ENCODE data around the gene MSI1.
A peak's percentile ranks its signal among the peaks of the same experiment; 100 is the strongest.

GRCh38 chr12:120314220-120314619, 54.7 kb downstream of the MSI1 start:
- TF ChIP-seq, protein P1, sequence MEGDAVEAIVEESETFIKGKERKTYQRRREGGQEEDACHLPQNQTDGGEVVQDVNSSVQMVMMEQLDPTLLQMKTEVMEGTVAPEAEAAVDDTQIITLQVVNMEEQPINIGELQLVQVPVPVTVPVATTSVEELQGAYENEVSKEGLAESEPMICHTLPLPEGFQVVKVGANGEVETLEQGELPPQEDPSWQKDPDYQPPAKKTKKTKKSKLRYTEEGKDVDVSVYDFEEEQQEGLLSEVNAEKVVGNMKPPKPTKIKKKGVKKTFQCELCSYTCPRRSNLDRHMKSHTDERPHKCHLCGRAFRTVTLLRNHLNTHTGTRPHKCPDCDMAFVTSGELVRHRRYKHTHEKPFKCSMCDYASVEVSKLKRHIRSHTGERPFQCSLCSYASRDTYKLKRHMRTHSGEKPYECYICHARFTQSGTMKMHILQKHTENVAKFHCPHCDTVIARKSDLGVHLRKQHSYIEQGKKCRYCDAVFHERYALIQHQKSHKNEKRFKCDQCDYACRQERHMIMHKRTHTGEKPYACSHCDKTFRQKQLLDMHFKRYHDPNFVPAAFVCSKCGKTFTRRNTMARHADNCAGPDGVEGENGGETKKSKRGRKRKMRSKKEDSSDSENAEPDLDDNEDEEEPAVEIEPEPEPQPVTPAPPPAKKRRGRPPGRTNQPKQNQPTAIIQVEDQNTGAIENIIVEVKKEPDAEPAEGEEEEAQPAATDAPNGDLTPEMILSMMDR (CRISPR knock-in tag; IDR thresholded peaks at IDR 0.05): peak; percentile 27; the same call in 1 of the 2 replicates
- no peak for TF ChIP-seq MBD4 (IDR thresholded peaks at IDR 0.05; ENCODE audit: borderline replicate concordance, low read length)
- TF ChIP-seq, protein P2, sequence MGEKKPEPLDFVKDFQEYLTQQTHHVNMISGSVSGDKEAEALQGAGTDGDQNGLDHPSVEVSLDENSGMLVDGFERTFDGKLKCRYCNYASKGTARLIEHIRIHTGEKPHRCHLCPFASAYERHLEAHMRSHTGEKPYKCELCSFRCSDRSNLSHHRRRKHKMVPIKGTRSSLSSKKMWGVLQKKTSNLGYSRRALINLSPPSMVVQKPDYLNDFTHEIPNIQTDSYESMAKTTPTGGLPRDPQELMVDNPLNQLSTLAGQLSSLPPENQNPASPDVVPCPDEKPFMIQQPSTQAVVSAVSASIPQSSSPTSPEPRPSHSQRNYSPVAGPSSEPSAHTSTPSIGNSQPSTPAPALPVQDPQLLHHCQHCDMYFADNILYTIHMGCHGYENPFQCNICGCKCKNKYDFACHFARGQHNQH (CRISPR knock-in tag; IDR thresholded peaks at IDR 0.05): no peak
- no peak for TF ChIP-seq CHD4 (IDR thresholded peaks at IDR 0.05; ENCODE audit: borderline replicate concordance, low read length)
- TF ChIP-seq CBX2 (IDR thresholded peaks at IDR 0.05; ENCODE audit: low read depth, low read length): no peak
- no peak for TF ChIP-seq CBX2 (CRISPR knock-in tag; IDR thresholded peaks at IDR 0.05; ENCODE audit: low read depth)
- TF ChIP-seq, protein P3, sequence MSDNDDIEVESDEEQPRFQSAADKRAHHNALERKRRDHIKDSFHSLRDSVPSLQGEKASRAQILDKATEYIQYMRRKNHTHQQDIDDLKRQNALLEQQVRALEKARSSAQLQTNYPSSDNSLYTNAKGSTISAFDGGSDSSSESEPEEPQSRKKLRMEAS (IDR thresholded peaks at IDR 0.05): no peak
